AG09319 (cell line): ENCODE results near the gene COL4A3.

ENCODE experiments used
- DNase-seq: peaks from one replicate; pipeline ENCODE4 v3.0.0-alpha.2; 2010; ENCODE audit warnings: low read depth; ENCODE audit errors: extremely low read depth
- TF ChIP-seq, protein P1 (sequence below): IDR thresholded peaks from 2 replicates; pipeline ENCODE4 v1.5.1; 2011; ENCODE audit warnings: low read depth, mild to moderate bottlenecking, inconsistent platforms, low read length, moderate library complexity

COL4A3 gene

DNA sequence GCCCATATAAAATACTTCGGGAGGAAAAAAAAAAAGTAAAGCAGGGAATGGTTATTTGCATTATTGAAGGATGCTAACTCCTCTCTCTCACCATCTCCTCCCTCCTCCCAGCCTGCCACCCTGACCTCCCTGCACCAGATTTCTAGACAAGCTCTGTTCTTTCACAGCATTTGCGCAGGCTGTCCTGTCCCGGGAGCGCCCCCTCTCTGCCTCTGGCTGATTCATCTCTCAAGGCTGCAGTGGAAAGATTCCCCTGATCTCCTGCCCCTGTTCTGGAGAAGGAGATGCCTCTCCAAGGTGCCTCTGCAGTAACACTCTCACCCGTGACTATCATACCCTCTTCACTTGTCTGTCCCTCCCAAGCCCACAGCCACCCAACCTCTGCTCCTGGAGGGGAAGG lies 38.9 kb upstream of the COL4A3 start:
- TF ChIP-seq, protein P1, sequence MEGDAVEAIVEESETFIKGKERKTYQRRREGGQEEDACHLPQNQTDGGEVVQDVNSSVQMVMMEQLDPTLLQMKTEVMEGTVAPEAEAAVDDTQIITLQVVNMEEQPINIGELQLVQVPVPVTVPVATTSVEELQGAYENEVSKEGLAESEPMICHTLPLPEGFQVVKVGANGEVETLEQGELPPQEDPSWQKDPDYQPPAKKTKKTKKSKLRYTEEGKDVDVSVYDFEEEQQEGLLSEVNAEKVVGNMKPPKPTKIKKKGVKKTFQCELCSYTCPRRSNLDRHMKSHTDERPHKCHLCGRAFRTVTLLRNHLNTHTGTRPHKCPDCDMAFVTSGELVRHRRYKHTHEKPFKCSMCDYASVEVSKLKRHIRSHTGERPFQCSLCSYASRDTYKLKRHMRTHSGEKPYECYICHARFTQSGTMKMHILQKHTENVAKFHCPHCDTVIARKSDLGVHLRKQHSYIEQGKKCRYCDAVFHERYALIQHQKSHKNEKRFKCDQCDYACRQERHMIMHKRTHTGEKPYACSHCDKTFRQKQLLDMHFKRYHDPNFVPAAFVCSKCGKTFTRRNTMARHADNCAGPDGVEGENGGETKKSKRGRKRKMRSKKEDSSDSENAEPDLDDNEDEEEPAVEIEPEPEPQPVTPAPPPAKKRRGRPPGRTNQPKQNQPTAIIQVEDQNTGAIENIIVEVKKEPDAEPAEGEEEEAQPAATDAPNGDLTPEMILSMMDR = no peak
- no peak for DNase-seq

DNA sequence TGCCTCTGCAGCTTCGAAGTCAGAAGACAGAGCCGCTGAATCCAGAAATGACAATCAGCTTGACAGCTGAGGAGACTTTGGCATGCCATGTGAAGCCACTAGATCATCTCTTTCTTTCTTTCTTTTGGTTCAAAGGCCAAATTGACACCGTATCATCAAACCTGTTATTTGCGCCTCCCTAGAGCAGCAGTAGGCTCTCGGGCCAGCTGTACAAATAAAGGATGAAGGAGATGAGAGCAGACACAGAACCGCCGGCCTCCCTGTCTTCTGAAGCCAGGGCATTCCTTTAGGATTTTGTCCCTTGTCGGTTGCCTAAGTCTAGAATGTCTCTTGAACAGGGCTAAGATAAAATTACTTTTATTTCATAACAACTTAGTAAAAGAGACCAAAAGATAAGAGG lies 37.2 kb upstream of the COL4A3 start:
- no peak for DNase-seq
- TF ChIP-seq, protein P1 = no peak

DNA sequence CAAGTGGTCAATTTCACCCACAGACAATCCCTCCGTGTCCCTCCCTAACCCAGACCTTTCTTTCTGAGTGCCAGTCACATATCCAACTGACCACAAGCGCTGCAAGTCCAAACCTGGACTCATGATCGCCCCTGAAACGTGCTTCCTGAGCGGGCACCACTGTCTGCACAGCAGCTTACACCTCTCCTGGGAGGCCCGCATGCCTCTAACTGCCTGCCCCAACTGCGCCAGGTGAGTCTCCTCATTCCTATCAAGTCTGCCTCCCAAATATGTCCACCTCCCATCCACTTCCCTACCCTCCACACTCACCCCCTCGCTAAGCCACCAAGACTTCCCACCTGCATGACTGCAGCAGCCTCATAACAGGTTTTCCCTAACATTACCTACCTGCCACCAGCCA lies 33.8 kb upstream of the COL4A3 start:
- TF ChIP-seq, protein P1 = no peak
- DNase-seq = no peak

DNA sequence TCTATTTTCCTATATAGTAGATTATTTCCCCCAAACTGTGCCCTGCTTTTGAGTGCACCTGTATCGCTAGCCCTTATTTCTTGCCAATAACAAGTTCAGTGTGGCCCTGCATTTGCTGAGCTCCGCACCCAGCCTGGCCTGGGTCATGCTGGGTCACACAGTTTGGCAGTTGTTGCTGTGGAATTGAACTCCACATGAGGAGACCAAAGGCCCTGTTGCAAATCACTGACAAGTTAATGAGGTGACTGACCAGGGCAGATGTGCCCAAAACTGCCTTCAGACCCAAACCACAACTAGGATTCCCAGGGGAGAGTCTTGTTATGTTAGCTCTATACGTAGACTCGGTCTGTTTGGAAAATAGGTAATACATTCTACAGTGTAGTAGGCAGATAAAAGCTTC lies 31.4 kb upstream of the COL4A3 start:
- no peak for DNase-seq
- TF ChIP-seq, protein P1 = no peak

DNA sequence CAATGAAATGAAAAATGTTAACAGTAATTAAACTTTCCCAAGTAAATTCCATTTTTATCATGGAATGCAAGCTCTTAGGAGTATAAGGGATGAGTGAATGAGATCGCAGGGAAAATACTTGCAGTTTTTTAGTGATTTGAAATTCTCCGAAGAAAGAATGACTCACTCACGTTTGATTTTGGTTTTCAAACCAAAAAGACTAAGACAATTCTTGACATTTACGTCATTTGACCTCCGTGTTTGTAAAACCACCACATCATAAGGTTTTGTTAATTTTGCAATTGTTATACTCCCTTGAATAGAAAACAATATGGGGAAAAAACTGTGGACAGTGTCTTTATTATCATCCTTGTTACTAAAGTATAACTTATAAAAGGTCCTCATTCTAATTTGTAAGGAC lies 29.8 kb upstream of the COL4A3 start:
- TF ChIP-seq, protein P1 = no peak
- DNase-seq = no peak

DNA sequence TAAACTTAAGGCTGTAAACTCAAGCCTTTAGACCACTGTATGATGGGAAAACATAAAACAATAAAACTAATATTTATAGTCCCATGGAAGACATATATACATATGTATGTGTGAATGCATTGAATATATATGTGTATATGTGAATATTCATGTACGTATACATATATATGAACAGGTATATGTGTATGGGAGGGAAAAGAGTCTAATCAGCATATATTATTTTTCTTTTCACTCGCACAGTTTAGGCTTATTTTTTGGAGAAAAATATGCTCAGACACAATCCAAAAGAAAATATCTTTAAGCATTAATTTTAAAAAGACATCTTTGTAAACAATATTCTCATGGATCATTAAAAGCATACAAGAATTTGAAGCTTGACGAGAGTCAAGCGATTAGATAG lies 23.1 kb upstream of the COL4A3 start:
- no peak for DNase-seq
- TF ChIP-seq, protein P1 = no peak

DNA sequence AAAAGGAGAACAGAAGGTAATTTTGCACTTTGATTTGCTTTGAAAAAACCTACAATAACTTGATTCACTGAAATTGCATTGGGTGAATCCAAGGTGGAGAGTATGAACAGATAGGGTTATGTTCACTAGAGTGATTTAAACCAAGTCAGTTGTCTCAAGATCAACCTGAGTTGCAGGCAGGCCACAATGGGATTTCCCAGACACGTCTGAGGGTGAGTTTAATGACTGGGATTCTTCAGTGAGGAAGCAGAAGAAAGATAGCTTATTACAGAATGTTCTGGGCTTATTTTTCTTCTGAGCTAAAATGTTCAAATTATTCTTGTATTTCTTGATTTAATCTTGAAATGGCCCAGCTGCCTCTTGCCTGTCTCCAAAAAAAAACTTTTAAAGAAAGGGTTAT lies 20.5 kb upstream of the COL4A3 start:
- no peak for DNase-seq
- TF ChIP-seq, protein P1 = no peak
